ENCODE measurements around the gene APC2.

The APC2 gene

GRCh38 chr19:1449467-1450442 lies at the start of gene APC2:
TSS of gene APC2 (plus strand) at chr19:1450121. CDS start at chr19:1453002, 2,881 bp downstream.
- peaks cover 11% of the 10 kb centered on the region for H3K4me1 Mint-ChIP-seq
- no peaks in the 10 kb centered on the region for H3K36me3 Mint-ChIP-seq (ENCODE audit: low read depth)
- no peaks in the 10 kb centered on the region for H3K9me3 Mint-ChIP-seq
- TF ChIP-seq CTCF (IDR thresholded peaks at IDR 0.05; ENCODE audit: unreplicated experiment in 3 of 3): no peak
- peak within 1 kb of the TSS; percentile 56 to 72 (median 68) for H3K4me3 Mint-ChIP-seq
- peaks cover 77% of the 10 kb centered on the region for H3K27me3 Mint-ChIP-seq (ENCODE audit: low read depth)
- no peak within 1 kb of the TSS for H3K27ac Mint-ChIP-seq

GRCh38 chr19:1400281-1401137 lies 49.4 kb upstream of the APC2 start:
- Mint-ChIP-seq H3K36me3 (ENCODE audit: low read depth) (no peaks in the 10 kb centered on the region), H3K4me3 (peak overlapping the region; percentile 76 to 85 (median 79)), H3K27me3 (ENCODE audit: low read depth) (peaks cover 4% of the 10 kb centered on the region), H3K27ac (no peak overlapping the region), H3K4me1 (peaks cover 10% of the 10 kb centered on the region), H3K9me3 (no peaks in the 10 kb centered on the region)
- no peak for TF ChIP-seq CTCF (IDR thresholded peaks at IDR 0.05; ENCODE audit: unreplicated experiment in 3 of 3)

GRCh38 chr19:1401138-1401888 lies 48.6 kb upstream of the APC2 start, which contains the start of gene GAMT:
TSS of gene GAMT (minus strand) at chr19:1401542. CDS start at chr19:1401476, 66 bp downstream.
- H3K27ac Mint-ChIP-seq: no peak within 1 kb of the TSS
- peaks cover 4% of the 10 kb centered on the region for H3K27me3 Mint-ChIP-seq (ENCODE audit: low read depth)
- peaks cover 11% of the 10 kb centered on the region for H3K4me1 Mint-ChIP-seq
- peak within 1 kb of the TSS; percentile 76 to 86 (median 85) for H3K4me3 Mint-ChIP-seq
- TF ChIP-seq CTCF (IDR thresholded peaks at IDR 0.05; ENCODE audit: unreplicated experiment in 3 of 3): peak; percentile 54 to 63 (median 59)
- no peaks in the 10 kb centered on the region for H3K36me3 Mint-ChIP-seq (ENCODE audit: low read depth)
- no peaks in the 10 kb centered on the region for H3K9me3 Mint-ChIP-seq

- no peak overlapping the region for H3K27ac Mint-ChIP-seq
- H3K9me3 Mint-ChIP-seq: no peaks in the 10 kb centered on the region
- peak overlapping the region; percentile 66 to 78 (median 76) for H3K4me3 Mint-ChIP-seq
- H3K36me3 Mint-ChIP-seq (ENCODE audit: low read depth): no peaks in the 10 kb centered on the region
- H3K4me1 Mint-ChIP-seq: peaks cover 16% of the 10 kb centered on the region
- peaks cover 4% of the 10 kb centered on the region for H3K27me3 Mint-ChIP-seq (ENCODE audit: low read depth)
- TF ChIP-seq CTCF (IDR thresholded peaks at IDR 0.05; ENCODE audit: unreplicated experiment in 3 of 3): peak in 2 of 3 experiments; percentile 2 to 9
Measured at GRCh38 chr19:1401889-1402217, 48.1 kb upstream of the APC2 start.

GRCh38 chr19:1402411-1403070 lies 47.4 kb upstream of the APC2 start:
- H3K27me3 Mint-ChIP-seq (ENCODE audit: low read depth): peaks cover 4% of the 10 kb centered on the region

More at GRCh38 chr19:1402411-1403070, 47.4 kb upstream of the APC2 start:
- Mint-ChIP-seq H3K9me3 (no peaks in the 10 kb centered on the region), H3K4me3 (peak overlapping the region; percentile 70 to 86 (median 83)), H3K36me3 (ENCODE audit: low read depth) (no peaks in the 10 kb centered on the region), H3K27ac (peak overlapping the region in 2 of 3 experiments; percentile 71 to 82), H3K4me1 (peaks cover 16% of the 10 kb centered on the region)
- TF ChIP-seq CTCF (IDR thresholded peaks at IDR 0.05; ENCODE audit: unreplicated experiment in 3 of 3): no peak

Data from nephron (organoid).